ENCODE data around the gene GUCA2B.

Gene GUCA2B

DNA sequence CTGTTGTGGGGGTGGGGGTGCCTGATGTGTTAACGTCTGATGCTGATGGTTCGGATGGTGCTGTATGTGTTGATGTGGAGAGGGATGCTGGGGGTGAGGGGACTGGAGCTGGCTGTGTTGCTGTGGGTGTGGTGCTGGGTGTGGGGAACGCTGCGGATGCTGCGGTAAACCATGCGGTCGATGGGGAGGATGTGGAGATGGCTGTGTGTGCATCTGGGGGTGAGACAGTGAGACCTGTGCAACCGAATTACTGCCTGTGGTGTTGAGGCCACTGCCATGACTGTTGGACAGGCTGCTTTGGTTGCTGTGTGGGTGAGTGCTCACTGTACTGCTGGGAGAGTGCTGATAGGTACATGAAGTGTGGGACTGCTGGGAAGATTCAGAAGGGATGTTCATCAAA is 38.1 kb downstream of the GUCA2B start:
- no peak for DNase-seq

DNA sequence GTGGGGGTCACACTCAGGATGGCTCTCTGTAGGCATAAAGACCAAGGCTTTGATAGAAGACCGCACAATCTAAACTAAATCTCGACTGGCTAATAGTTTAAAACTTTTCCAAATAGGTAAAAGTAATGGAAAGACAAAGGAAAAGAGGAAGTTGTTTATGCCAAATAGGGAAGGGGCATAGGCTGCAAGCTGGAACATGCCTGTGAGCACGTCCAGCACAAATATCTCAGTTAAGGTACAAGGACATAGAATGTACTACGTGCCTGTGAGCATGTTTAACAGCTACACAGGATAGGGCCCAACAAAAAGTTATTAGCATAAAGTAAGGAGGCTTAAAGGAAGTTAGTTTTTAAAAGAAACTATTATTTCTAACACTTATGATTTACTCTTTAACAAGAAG is 38.9 kb downstream of the GUCA2B start:
- DNase-seq = no peak

DNA sequence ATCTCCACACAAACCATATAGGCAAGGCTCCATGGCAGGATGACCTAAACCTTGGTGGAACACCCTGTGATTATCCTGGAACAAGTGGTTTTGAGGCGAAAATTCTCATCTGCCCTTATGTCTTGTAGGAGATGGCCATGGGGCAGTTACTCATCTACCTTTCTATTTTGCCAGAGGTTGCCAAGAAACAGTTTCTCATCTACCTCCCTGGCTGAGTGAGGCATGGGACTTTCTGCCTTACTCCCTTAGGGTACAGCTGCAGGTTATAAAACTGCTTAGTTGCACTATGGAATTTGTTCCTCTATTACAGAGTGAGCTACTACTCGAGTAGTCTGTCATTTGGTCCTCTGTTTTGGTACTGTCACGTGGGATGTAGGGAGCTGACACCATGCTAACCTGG is 42.6 kb downstream of the GUCA2B start:
- no peak for DNase-seq

DNA sequence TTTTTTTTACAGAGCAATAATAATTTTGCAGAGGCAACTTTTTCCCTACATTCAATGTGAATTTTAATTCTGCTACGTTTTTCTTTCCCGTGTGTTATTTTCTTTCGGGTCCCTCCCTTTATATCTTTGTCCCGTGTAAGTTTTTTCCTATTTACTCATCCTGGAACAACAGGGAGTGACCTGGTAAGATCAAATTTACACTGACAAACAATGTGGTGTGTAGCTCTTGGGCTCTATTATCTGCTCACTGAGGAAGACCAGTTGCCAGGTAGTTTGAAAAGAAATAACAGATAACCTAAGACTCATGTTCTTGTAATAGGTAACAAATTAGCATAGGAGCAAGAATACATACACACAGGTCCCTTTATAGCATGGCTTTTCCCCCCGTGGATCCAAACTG is 45.0 kb downstream of the GUCA2B start:
- no peak for DNase-seq

DNA sequence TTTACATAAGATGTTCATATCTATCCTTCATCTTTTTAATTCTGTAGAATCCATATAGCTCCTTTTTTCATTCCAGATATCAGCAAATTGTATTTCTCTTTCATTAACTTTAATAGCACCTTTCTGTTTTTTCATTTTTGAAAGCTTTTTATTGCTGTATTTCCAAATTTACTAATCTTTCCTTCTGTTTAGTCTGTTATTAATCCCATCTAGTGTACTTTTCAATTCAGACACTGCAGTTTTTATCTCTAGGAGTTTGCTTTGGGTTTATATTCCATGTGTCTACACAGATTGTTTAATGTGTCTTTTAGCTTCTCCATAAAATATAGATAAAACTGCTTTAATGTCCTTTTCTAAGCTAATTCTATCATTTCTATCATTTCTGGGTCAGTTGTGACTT is 48.8 kb downstream of the GUCA2B start:
- DNase-seq = no peak
